ENCODE measurements around the gene PAWR. TPM values are rescaled to one million over a fixed set of nuclear protein-coding genes. Genes with fewer than 3 reads are reported as not detected.

Gene PAWR
- total and polyA plus RNA-seq, 2 experiments from 2014 or later = 54.4 to 62.6 TPM

DNA sequence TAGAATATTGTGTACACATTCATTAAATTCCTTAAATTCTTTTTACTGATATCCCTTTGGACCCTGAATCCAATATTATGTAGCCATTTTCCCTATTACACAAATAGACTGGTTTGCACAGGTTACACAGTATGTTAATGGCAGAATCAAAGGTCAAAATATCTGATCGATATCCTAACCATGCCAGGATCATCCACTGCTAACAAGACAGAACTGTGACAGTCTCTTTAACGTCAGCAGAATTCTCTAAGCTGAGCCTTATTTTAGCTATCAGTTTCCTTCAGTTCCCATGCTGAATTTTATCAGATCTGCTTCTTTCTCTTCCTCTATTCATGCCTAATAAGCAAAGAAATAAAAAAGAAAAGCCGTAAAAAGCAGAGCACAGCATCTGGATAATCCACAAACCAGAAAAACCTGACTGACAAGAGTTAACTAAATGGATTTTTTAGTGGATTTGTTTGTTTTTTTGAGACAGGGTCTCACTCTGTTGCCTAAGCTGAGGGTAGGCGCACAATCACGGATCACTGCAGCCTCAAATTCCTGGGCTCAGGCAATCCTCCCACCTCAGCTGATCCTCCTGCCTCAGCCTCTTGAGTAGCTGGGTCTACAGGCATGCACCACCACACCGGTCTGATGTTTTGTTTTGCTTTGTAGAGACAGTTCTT lies 130.4 kb downstream of the PAWR start:
- Histone ChIP-seq H4K20me1 (ENCODE audit: insufficient read depth) (no peaks in the 10 kb centered on the region), H2AFZ (no peak overlapping the region), H3F3A (ENCODE audit: insufficient read depth) (peaks cover 27% of the 10 kb centered on the region; the same call in 1 of the 2 replicates), H3K36me3 (ENCODE audit: low read depth) (peaks cover 20% of the 10 kb centered on the region), H3K27me3 (replicated peaks; ENCODE audit: insufficient read depth) (no peaks in the 10 kb centered on the region), H3K4me2 (ENCODE audit: unreplicated experiment) (no peak overlapping the region), H3K4me1 (ENCODE audit: insufficient read depth) (peaks cover 22% of the 10 kb centered on the region), H3K27ac (no peak overlapping the region), H3K9ac (no peak overlapping the region), H3K9me3 (ENCODE audit: low read depth) (no peaks in the 10 kb centered on the region), H3K4me3 (no peak overlapping the region), H3K79me2 (ENCODE audit: insufficient read depth) (no peaks in the 10 kb centered on the region), H3K9me2 (ENCODE audit: insufficient read depth) (no peaks in the 10 kb centered on the region)
- in situ Hi-C loops (cut with MboI) = loop anchor here (25.0 kb wide), 1 partner anchor 177 kb away; no protein-coding TSS in a partner anchor
- DNase-seq = no peak
- TF ChIP-seq EZH2 (IDR thresholded peaks at IDR 0.05; ENCODE audit: insufficient read depth, poor library complexity, severe bottlenecking) (no peak), EZH2phosphoT487 (IDR thresholded peaks at IDR 0.05; ENCODE audit: insufficient read depth, low read depth) (no peak)
- WGBS, 2 experiments (ENCODE audit: low coverage in 1 of 2, low lambda C conversion rate in 2 of 2, missing lambda C conversion rate in 2 of 2) = 83 to 86% methylated on average over 6 of the region's 6 CpGs

- Histone ChIP-seq H3K4me3 (no peak overlapping the region), H3K9me2 (ENCODE audit: insufficient read depth) (no peaks in the 10 kb centered on the region), H3K27me3 (replicated peaks; ENCODE audit: insufficient read depth) (no peaks in the 10 kb centered on the region), H3K9ac (no peak overlapping the region), H3K79me2 (ENCODE audit: insufficient read depth) (no peaks in the 10 kb centered on the region), H3K4me1 (ENCODE audit: insufficient read depth) (peaks cover 22% of the 10 kb centered on the region), H3K9me3 (ENCODE audit: low read depth) (no peaks in the 10 kb centered on the region), H3K36me3 (ENCODE audit: low read depth) (peaks cover 19% of the 10 kb centered on the region), H3K4me2 (ENCODE audit: unreplicated experiment) (no peak overlapping the region), H3F3A (ENCODE audit: insufficient read depth) (peaks cover 27% of the 10 kb centered on the region; the same call in 1 of the 2 replicates), H2AFZ (no peak overlapping the region), H4K20me1 (ENCODE audit: insufficient read depth) (no peaks in the 10 kb centered on the region), H3K27ac (no peak overlapping the region)
- in situ Hi-C loops (cut with MboI) = loop anchor here (10.0 to 25.0 kb wide), 2 partner anchors 178 to 625 kb away; no protein-coding TSS in a partner anchor
- no peak for TF ChIP-seq EZH2phosphoT487 (IDR thresholded peaks at IDR 0.05; ENCODE audit: insufficient read depth, low read depth)
- no peak for TF ChIP-seq EZH2 (IDR thresholded peaks at IDR 0.05; ENCODE audit: insufficient read depth, poor library complexity, severe bottlenecking)
- WGBS, 2 experiments (ENCODE audit: low coverage in 1 of 2, low lambda C conversion rate in 2 of 2, missing lambda C conversion rate in 2 of 2) = 93% methylated on average over 2 of the region's 2 CpGs
- DNase-seq = peak; percentile 15
Measured at GRCh38 chr12:79559591-79559990, 131.2 kb downstream of the PAWR start.

DNA sequence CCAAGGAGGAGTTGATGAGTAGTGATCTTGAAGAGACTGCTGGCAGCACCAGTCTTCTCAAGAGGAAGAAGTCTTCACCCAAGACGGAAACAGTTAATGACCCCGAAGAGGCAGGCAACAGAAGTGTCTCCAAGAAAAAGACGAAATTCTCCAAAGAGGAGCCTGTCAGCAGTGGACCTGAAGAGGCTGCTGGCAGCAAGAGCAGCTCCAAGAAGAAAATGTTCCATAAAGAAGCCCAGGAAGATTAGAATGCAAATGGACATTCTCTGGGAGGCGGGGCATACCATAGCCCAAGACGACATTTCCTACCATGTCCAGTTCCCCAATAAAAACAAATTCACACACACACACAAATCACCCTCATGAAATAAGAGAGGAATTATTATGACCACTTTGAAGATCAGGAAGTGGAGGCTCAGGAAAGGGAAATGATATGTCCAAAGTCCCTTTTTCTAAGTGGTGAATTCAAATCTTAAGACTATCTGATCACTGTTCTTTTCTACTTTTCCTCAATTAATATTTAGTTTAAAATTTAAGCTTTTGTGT lies 131.8 kb downstream of the PAWR start:
- Histone ChIP-seq H4K20me1 (ENCODE audit: insufficient read depth) (no peaks in the 10 kb centered on the region), H3K36me3 (ENCODE audit: low read depth) (peaks cover 19% of the 10 kb centered on the region), H3K27ac (no peak overlapping the region), H3K9me2 (ENCODE audit: insufficient read depth) (no peaks in the 10 kb centered on the region), H3K9me3 (ENCODE audit: low read depth) (no peaks in the 10 kb centered on the region), H3K4me2 (ENCODE audit: unreplicated experiment) (no peak overlapping the region), H3K4me1 (ENCODE audit: insufficient read depth) (peaks cover 22% of the 10 kb centered on the region), H3K79me2 (ENCODE audit: insufficient read depth) (no peaks in the 10 kb centered on the region), H2AFZ (no peak overlapping the region), H3K4me3 (no peak overlapping the region), H3K27me3 (replicated peaks; ENCODE audit: insufficient read depth) (no peaks in the 10 kb centered on the region), H3F3A (ENCODE audit: insufficient read depth) (peaks cover 27% of the 10 kb centered on the region; the same call in 1 of the 2 replicates), H3K9ac (no peak overlapping the region)
- 65 to 70% methylated on average over 5 of the region's 5 CpGs for WGBS, 2 experiments (ENCODE audit: low coverage in 1 of 2, low lambda C conversion rate in 2 of 2, missing lambda C conversion rate in 2 of 2)
- in situ Hi-C loops (cut with MboI) = loop anchor here (10.0 to 25.0 kb wide), 2 partner anchors 178 to 626 kb away; no protein-coding TSS in a partner anchor
- TF ChIP-seq EZH2 (IDR thresholded peaks at IDR 0.05; ENCODE audit: insufficient read depth, poor library complexity, severe bottlenecking) = no peak
- DNase-seq = no peak

DNA sequence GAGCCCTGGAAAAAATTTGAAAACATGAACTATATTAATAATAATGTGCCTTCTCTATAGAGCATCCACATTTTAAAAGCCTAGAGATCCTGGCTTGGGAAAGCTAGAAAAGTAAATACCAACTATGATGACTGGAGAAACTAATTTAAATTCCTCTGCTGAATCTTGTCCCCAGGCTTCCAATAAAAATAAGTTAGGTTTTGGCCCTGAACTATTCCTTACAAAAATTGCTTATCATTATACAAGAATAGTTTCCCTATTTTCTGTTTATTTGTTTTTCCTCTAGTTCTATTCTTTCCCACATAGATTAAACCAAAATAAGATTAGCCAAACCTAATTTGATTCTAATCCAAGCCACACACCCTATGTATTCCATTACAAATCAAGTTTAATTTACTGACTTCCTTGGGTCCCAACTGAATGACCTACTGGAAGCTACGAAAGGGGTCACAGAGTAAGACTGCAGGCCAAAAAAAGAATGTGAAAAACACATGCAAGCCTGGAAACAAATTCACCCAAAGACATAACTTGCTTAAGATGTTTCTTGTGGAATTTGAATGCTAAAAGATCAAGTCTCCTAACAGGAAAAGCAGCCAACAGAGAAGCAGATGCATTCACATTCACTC lies 133.0 kb downstream of the PAWR start:
- peak overlapping the region; percentile 18; the same call in 1 of the 2 replicates for H3K27ac ChIP-seq
- no peaks in the 10 kb centered on the region for H3K27me3 ChIP-seq (replicated peaks; ENCODE audit: insufficient read depth)
- no peaks in the 10 kb centered on the region for H3K79me2 ChIP-seq (ENCODE audit: insufficient read depth)
- no peaks in the 10 kb centered on the region for H3K9me3 ChIP-seq (ENCODE audit: low read depth)
- H4K20me1 ChIP-seq (ENCODE audit: insufficient read depth) = no peaks in the 10 kb centered on the region
- no peak overlapping the region for H2AFZ ChIP-seq
- peaks cover 17% of the 10 kb centered on the region for H3K36me3 ChIP-seq (ENCODE audit: low read depth)
- H3K9me2 ChIP-seq (ENCODE audit: insufficient read depth) = no peaks in the 10 kb centered on the region
- H3K4me1 ChIP-seq (ENCODE audit: insufficient read depth) = peaks cover 22% of the 10 kb centered on the region
- peak overlapping the region; percentile 29 for H3K4me2 ChIP-seq (ENCODE audit: unreplicated experiment)
- no peak overlapping the region; the same call in 1 of the 2 replicates for H3K9ac ChIP-seq
- no peak overlapping the region for H3K4me3 ChIP-seq
- peaks cover 22% of the 10 kb centered on the region; the same call in 1 of the 2 replicates for H3F3A ChIP-seq (ENCODE audit: insufficient read depth)
- WGBS, 2 experiments (ENCODE audit: low coverage in 1 of 2, low lambda C conversion rate in 2 of 2, missing lambda C conversion rate in 2 of 2) = 33 to 38% methylated on average over 1 of the region's 1 CpG
- TF ChIP-seq EZH2phosphoT487 (IDR thresholded peaks at IDR 0.05; ENCODE audit: insufficient read depth, low read depth) (no peak), EZH2 (IDR thresholded peaks at IDR 0.05; ENCODE audit: insufficient read depth, poor library complexity, severe bottlenecking) (no peak)
- in situ Hi-C loops (cut with MboI) = loop anchor here (10.0 to 25.0 kb wide), 2 partner anchors 179 to 627 kb away; no protein-coding TSS in a partner anchor
- DNase-seq = peak; percentile 8
